Stimulated activated CD8-positive, alpha-beta memory T cell treated with anti-CD3 and anti-CD28 coated beads, Interleukin-7, amount 100 ng/mL, for 4 hours (primary cell): ENCODE measurements around the gene SCNM1.
A peak's percentile ranks its signal among the peaks of the same experiment; 100 is the strongest.
"Not testable (repeated sequence)": the region's sequence is repeated elsewhere in the genome, so short reads cannot be mapped to it uniquely, and the experiment has no call there.

ENCODE experiments used
- DNase-seq, 2 donors: peaks; one replicate each; pipeline ENCODE4 v3.0.0-alpha.2; 2020; ENCODE audit warnings: low read depth in 2 of 2

SCNM1 gene

GRCh38 chr1:151146412-151147131, 19.4 kb upstream of the SCNM1 start, which contains the start of gene SEMA6C:
Gene SEMA6C, minus strand, starts transcription at chr1:151146631. Its CDS starts 4,010 bp downstream, at chr1:151142621.
- DNase-seq, result peak; percentile 71 to 82

- DNase-seq, result no peak
Observed at GRCh38 chr1:151147132-151147503, 18.8 kb upstream of the SCNM1 start.

- DNase-seq, result no peak
Observed at GRCh38 chr1:151147665-151148064, 18.3 kb upstream of the SCNM1 start.

- DNase-seq, result peak; percentile 60 to 69
Observed at GRCh38 chr1:151156515-151156819, 9.5 kb upstream of the SCNM1 start, which contains the start of gene TNFAIP8L2. Gene TNFAIP8L2, plus strand, starts transcription at chr1:151156649. Its CDS starts 2,049 bp downstream, at chr1:151158698.

GRCh38 chr1:151157067-151157531, 8.8 kb upstream of the SCNM1 start:
- DNase-seq, result peak; percentile 36 to 37

GRCh38 chr1:151158326-151158725, 7.6 kb upstream of the SCNM1 start:
- peak in 1 of 2 donors; percentile 44 for DNase-seq

GRCh38 chr1:151158751-151159251, 7.1 kb upstream of the SCNM1 start:
- no peak for DNase-seq

- no peak for DNase-seq
Observed at GRCh38 chr1:151159373-151159772, 6.6 kb upstream of the SCNM1 start.

- DNase-seq, result no peak
Observed at GRCh38 chr1:151164732-151165280, 1.1 kb upstream of the SCNM1 start.

GRCh38 chr1:151165281-151165737, 635 bp upstream of the SCNM1 start:
- no peak for DNase-seq

- DNase-seq, result no peak
Observed at GRCh38 chr1:151166505-151166956, 587 bp downstream of the SCNM1 start.

GRCh38 chr1:151167116-151167515, 1.2 kb downstream of the SCNM1 start:
- no peak for DNase-seq

GRCh38 chr1:151171190-151171589, 5.2 kb downstream of the SCNM1 start:
- DNase-seq, result no peak

GRCh38 chr1:151175041-151175741, 9.2 kb downstream of the SCNM1 start:
- no peak for DNase-seq

GRCh38 chr1:151175863-151176262, 9.9 kb downstream of the SCNM1 start, which contains the start of gene TMOD4:
Gene TMOD4, minus strand, starts transcription at chr1:151175981. Its CDS starts 1,106 bp downstream, at chr1:151174875.
- no peak for DNase-seq

- DNase-seq, result no peak
Observed at GRCh38 chr1:151176514-151177045, 10.6 kb downstream of the SCNM1 start.

GRCh38 chr1:151184211-151184610, 18.3 kb downstream of the SCNM1 start:
- DNase-seq, result no peak

- DNase-seq, result no peak
Observed at GRCh38 chr1:151187205-151187604, 21.3 kb downstream of the SCNM1 start.

GRCh38 chr1:151188667-151189066, 22.7 kb downstream of the SCNM1 start:
- DNase-seq, result not testable (repeated sequence)

GRCh38 chr1:151189637-151190445, 23.9 kb downstream of the SCNM1 start, which contains the start of gene VPS72:
Gene VPS72, minus strand, starts transcription at chr1:151190197. Its CDS starts 76 bp downstream, at chr1:151190121.
- DNase-seq, result peak; percentile 79 to 80

- DNase-seq, result no peak
Observed at GRCh38 chr1:151192047-151192446, 26.1 kb downstream of the SCNM1 start.
